ENCODE data around the gene GRIA2. TPM values are rescaled to one million over a fixed set of nuclear protein-coding genes. Genes with fewer than 3 reads are reported as not detected.
"Not testable (repeated sequence)": the region's sequence is repeated elsewhere in the genome, so short reads cannot be mapped to it uniquely, and the experiment has no call there.

The GRIA2 gene
- 1 to 10 TPM; 1.0 to 1.7 (median 1.1) TPM for polyA plus RNA-seq (ENCODE audit: insufficient read length in 3 of 3)

DNA sequence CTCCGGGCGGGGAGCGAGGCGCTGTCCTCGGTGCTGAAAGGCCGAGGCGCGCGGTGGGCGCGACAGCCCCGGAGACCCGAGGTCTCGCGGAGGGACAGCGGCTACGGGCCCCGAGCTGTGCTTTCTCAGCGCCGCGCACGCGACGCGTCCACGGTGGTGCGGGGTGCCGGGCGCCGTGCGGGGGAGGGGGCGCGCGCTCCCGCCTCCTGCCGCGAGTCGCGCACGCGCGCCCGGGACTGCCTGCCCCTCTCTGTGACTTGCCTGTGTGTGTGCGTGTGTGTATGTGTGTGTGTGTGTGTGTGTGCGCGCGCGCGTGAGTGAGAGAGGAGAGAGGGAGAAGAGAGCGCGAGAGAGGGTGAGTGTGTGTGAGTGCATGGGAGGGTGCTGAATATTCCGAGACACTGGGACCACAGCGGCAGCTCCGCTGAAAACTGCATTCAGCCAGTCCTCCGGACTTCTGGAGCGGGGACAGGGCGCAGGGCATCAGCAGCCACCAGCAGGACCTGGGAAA, at the start of gene GRIA2:
TSS of gene GRIA2 (plus strand) at position 358 of the 511 bp plus-strand sequence. CDS start 315 bp downstream, outside the sequence.
- peak; percentile 50 to 74 (median 66) for DNase-seq (ENCODE audit: low read depth in 3 of 3, low spot score in 2 of 3)

DNA sequence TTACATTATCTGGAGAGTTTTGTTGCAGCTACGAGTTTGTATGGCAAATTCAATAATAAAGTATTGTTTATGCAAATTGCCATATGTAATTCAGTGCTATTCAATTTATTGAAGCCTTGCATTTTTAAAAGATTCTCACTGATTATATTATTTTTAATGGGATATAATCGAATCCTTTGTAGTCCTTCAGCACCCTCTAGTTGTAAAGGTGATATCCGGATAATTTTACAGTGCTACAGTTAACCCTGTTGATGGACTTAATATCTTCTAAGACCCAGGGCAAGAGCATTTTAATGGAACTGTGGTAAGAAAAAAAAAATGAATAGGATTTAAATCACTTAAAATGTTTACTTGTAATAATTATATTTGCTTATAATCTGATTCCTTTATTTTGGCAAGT, 48.5 kb upstream of the GRIA2 start:
- no peak for DNase-seq (ENCODE audit: low read depth in 3 of 3, low spot score in 2 of 3)

DNA sequence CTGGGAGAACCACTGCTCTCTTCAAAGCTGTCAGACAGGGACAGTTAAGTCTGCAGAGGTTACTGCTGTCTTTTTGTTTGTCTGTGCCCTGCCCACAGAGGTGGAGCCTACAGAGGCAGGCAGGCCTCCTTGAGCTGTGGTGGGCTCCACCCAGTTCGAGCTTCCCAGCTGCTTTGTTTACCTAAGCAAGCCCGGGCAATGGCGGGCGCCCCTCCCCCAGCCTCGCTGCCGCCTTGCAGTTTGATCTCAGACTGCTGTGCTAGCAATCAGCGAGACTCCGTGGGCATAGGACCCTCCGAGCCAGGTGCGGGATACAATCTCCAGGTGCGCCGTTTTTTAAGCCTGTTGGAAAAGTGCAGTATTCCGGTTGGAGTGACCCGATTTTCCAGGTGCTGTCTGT, 40.3 kb upstream of the GRIA2 start:
- DNase-seq (ENCODE audit: low read depth in 3 of 3, low spot score in 2 of 3), result not testable (repeated sequence)

GRCh38 chr4:157184300-157184699, 36.2 kb upstream of the GRIA2 start:
- DNase-seq (ENCODE audit: low read depth in 3 of 3, low spot score in 2 of 3), result no peak

- DNase-seq (ENCODE audit: low read depth in 3 of 3, low spot score in 2 of 3), result no peak
Measured at GRCh38 chr4:157185363-157185762, 35.2 kb upstream of the GRIA2 start.

DNA sequence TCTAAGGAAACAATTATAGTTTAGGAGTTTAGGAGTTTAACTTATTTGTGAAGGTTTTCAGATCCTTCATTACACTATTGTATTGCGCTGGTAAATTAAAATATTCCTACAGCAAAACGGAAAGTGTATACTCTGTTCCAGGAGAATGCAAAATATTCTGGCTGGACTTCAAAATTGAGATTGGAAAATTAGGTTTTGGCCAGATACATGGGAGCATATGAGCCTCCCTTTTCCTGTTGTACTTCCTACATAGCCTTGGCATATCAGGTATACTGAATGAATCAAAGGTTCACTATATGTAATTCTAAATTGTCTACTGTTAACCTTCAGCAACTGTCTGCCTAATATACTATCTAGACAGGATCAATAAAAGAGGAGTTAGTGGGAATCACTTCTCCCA, 25.2 kb upstream of the GRIA2 start:
- no peak for DNase-seq (ENCODE audit: low read depth in 3 of 3, low spot score in 2 of 3)

DNA sequence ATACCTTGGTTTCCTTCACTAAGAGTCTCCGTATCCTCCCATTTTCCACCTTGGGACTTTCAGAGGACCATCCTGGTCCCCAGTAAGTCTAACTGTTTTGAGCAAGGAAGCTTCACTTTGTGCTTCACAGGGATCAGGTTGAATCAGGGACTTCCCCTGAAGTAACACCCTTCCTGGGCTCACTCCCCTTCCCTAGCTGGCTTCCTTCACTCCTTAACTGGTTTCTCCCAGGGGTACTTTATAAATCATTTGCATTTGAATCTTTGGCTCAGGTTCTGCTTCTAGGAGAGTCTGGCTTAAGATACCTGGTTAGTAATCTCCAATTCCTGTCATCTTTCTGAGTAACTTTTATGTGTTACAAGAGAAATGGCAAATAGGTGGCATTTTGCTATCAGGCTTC, 24.5 kb upstream of the GRIA2 start:
- no peak for DNase-seq (ENCODE audit: low read depth in 3 of 3, low spot score in 2 of 3)

- DNase-seq (ENCODE audit: low read depth in 3 of 3, low spot score in 2 of 3), result no peak
Measured at GRCh38 chr4:157204634-157205244, 15.8 kb upstream of the GRIA2 start.

DNA sequence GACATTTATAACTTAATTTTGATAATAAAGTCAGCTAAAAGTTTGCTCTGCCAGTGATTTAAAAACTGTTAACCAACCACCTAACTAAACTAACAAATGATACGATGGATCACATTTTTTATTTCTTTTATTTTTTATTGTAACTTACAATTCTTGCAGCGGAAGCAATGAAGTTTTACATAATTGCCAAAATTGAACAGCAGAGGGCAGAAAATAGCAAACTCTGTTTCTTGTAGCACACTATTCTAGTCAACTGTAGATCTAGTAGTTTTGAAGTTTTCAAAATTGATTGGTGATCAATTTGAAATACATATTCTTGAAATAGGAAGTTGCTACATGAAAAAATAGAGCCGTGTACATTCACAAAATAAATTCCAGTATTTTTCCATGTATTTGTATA, 2.8 kb upstream of the GRIA2 start:
- DNase-seq (ENCODE audit: low read depth in 3 of 3, low spot score in 2 of 3), result no peak

DNA sequence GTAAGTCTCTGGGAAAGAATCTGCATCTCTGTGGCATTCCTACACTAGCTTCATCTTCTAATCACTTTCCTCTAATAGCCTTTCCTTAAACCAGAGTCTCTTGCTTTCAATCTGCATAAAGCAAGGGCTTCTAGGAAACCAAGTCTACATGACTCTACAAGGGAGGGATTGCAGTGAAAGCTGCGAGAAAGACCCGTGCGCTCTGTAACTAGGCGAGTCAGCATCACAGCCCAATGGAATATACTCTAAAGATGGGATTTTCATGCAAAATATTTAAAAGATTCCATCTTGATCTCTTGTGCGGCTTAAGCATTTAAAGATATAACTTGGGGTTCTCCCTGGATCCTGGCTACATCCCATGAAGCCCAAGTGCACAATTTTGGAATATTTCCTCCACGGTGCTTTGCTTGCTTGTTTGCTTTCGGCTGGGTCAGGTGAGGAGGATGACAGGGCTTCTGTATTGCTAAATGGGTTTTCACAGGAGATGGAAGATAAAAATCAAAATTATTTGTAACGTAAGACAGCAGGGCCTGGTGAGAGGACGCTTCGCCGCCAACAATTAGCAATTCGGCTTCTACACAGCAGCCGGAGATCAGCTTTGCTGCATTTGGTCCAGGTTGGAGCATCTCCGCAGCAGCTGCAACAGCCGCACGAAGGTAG, 687 bp upstream of the GRIA2 start:
- no peak for DNase-seq (ENCODE audit: low read depth in 3 of 3, low spot score in 2 of 3)

- DNase-seq (ENCODE audit: low read depth in 3 of 3, low spot score in 2 of 3), result no peak
Measured at GRCh38 chr4:157221426-157221894, 932 bp downstream of the GRIA2 start.

DNA sequence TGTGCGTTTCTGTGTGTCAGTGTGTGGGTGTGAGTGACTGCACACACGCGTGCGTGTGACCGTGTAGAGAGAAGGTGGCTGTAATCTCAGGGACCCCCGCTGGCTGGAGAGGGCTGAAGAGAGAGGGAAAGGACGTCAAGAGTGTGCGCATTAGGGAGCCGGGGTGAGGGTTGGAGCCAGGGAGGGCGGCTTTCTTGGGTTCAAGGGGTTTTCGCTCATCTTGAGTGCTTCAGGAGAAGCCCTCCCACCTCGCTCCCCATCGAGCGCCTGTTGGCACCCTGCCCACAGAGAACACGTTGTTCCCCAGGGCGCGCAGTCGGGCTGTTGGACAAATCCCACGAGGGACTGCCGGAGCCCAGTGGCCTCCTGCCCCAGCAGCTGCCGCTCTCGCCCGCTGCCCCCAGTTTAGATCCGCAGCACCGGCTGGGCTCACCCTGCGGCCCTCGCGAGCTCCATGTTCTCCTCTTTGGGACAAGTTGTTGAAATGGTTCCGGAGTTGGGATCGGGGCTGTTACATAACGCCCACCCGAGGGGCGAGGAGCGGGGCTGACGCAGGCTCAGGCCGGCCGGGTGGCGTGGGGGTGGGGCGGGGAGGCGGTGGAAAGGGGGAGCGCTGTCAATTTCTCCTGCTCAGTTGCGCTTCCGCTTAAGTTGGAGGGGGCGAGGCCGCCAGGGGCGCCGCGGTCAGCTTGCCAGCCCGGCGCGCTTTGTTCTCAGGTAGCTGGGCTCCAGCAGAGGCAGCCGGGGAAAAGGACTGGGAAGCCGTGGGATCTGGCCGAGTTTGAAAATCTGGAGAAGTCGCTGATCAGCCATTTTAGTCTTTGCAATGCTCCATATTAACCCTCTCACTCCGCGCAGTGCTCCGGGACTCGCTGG, 1.6 kb downstream of the GRIA2 start:
- no peak for DNase-seq (ENCODE audit: low read depth in 3 of 3, low spot score in 2 of 3)

DNA sequence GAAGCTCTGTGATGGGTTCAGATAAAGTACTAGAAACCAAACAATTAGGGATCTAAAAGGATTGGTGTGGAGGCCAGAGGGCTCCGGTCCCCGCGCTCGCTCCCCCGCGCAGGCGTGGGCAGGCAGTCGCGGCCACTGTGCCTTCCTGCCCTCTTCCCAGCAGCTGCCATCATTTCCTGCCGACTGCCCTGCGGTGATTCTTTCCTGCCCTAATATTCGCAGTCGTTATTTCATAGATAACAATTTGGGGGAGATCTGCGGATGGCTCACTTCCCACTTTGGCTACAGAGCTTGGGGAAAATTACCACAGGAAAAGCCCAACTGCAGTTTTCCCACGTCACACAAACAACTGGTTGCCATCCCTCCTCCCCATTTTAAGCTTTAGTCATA, 2.2 kb downstream of the GRIA2 start:
- no peak for DNase-seq (ENCODE audit: low read depth in 3 of 3, low spot score in 2 of 3)

DNA sequence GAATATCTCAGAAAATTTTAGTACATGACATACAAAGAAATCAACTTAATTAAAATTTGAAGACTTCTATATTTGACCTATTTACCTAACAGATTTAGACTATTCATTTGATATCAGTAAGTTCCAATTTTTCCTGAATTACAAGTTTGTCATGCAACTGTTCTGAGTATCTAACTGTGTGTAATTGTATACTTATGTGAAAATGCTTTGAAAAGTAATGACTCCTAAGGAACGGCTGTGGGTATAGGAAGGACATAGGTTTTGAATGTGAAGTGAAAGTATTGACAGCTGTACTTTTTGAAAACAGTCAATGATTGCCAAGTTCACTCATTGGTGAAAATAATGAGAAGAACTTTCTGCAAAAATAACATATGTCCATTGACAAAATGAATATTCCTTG, 2.9 kb downstream of the GRIA2 start:
- no peak for DNase-seq (ENCODE audit: low read depth in 3 of 3, low spot score in 2 of 3)

GRCh38 chr4:157225096-157225495, 4.6 kb downstream of the GRIA2 start:
- no peak for DNase-seq (ENCODE audit: low read depth in 3 of 3, low spot score in 2 of 3)

- DNase-seq (ENCODE audit: low read depth in 3 of 3, low spot score in 2 of 3), result no peak
Measured at GRCh38 chr4:157226035-157226434, 5.5 kb downstream of the GRIA2 start.

DNA sequence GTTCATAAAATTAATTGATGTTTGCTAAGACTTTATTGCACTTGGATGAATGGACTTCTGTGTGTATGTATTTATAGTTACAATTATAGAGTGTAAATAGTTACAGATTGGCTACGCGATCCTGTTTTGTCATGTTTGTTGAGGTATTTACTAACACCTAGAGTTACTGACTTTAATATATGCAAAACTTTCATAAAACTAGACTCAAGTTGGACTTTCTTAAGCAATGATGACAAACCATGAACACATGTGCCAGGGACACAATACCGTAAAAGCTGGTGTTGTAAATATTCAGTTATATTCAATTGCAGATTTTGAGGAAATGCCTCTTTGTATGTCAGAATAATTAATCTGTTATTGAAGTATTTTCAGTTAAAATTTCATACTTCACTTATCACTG, 6.1 kb downstream of the GRIA2 start:
- no peak for DNase-seq (ENCODE audit: low read depth in 3 of 3, low spot score in 2 of 3)

DNA sequence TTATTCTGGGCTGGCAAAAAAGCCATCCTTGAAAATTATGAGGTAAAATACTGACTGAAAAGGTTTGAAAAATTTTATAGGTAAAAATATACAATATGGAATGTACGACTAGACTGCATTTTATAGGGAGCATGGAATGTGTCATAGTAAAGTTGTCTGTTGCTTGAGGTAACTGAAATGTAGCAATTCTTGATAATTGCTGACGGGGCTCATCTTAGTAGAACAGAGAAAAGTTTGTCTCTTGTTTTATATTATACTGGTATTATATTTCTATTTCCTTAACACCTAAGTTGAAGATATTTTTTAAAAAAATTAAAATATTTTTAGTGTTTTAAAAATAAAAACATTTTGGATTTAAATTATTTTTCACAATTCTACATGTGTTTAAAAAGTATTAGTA, 11.0 kb downstream of the GRIA2 start:
- no peak for DNase-seq (ENCODE audit: low read depth in 3 of 3, low spot score in 2 of 3)

- no peak for DNase-seq (ENCODE audit: low read depth in 3 of 3, low spot score in 2 of 3)
Measured at GRCh38 chr4:157242871-157243270, 22.3 kb downstream of the GRIA2 start.

- DNase-seq (ENCODE audit: low read depth in 3 of 3, low spot score in 2 of 3), result no peak
Measured at GRCh38 chr4:157244348-157244747, 23.8 kb downstream of the GRIA2 start.

GRCh38 chr4:157245351-157245750, 24.8 kb downstream of the GRIA2 start:
- no peak for DNase-seq (ENCODE audit: low read depth in 3 of 3, low spot score in 2 of 3)
